ENCODE measurements around the gene CCDC150. TPM values are rescaled to one million over a fixed set of nuclear protein-coding genes. Genes with fewer than 3 reads are reported as not detected.

Gene CCDC150
- 25.6 TPM for total RNA-seq (ENCODE audit: unreplicated experiment)
- long read RNA-seq, partial matches to known transcripts, result 0 of 5 reads
- long read RNA-seq, other reads (novel, unspliced or antisense), result 5 of 5 reads

DNA sequence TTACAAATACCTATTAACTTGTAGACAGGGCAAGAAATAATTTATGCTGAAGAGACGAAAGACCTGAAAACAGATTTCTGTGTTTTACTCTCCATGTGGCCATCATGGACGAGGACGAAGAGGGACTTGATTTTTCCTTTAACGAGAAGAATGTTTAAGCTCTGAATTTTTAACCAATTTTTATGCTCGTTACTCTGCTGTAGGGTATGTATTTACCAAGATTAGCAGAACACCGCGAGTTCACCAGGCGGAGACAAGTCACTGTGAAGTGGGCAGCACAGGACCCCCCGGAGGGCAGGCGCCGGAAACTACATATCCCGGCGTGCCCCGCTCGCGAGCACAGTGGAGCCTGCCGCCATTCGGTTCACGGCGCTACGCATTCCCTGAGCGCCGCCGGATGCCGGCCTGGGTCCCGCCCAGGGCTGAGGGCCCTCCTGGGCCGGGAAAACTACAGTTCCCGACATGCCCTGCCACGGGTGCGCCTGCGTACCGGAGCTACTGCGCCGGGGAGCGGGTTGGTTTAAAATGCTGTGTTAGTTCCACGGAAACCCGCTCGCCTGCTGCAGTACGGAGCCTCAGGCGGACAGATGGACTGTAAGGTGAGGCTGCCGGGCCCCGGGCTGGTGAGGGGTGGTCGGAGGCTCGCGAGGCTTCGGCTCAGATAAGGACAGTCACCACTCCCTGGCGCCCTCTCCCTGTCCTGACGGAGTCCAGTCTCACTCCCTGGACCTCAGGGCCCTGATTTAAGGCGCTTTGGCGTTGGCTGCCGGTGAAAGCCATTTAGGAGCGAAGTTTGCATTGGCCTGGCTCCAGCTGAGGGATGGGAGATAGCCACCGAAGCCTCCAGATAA lies at the start of gene CCDC150:
TSS of gene CCDC150 (plus strand) at position 536 of the 851 bp plus-strand sequence. CDS start at position 588, 52 bp downstream.
- Mint-ChIP-seq H3K4me1 (ENCODE audit: low read depth, unreplicated experiment) (peaks cover 6% of the 10 kb centered on the region), H3K27ac (ENCODE audit: unreplicated experiment) (peak within 1 kb of the TSS; percentile 80), H3K27me3 (ENCODE audit: unreplicated experiment) (peaks cover 4% of the 10 kb centered on the region), H3K9me3 (ENCODE audit: unreplicated experiment) (peaks cover 9% of the 10 kb centered on the region), H3K36me3 (ENCODE audit: unreplicated experiment) (no peaks in the 10 kb centered on the region), H3K4me3 (ENCODE audit: unreplicated experiment) (peak within 1 kb of the TSS; percentile 91)
- TF ChIP-seq, protein P1, sequence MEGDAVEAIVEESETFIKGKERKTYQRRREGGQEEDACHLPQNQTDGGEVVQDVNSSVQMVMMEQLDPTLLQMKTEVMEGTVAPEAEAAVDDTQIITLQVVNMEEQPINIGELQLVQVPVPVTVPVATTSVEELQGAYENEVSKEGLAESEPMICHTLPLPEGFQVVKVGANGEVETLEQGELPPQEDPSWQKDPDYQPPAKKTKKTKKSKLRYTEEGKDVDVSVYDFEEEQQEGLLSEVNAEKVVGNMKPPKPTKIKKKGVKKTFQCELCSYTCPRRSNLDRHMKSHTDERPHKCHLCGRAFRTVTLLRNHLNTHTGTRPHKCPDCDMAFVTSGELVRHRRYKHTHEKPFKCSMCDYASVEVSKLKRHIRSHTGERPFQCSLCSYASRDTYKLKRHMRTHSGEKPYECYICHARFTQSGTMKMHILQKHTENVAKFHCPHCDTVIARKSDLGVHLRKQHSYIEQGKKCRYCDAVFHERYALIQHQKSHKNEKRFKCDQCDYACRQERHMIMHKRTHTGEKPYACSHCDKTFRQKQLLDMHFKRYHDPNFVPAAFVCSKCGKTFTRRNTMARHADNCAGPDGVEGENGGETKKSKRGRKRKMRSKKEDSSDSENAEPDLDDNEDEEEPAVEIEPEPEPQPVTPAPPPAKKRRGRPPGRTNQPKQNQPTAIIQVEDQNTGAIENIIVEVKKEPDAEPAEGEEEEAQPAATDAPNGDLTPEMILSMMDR (IDR thresholded peaks at IDR 0.05; ENCODE audit: partially characterized antibody, unreplicated experiment), result no peak
- peak; percentile 97 for DNase-seq

GRCh38 chr2:196590286-196590685 lies 49.2 kb upstream of the CCDC150 start:
- no peak for DNase-seq
- Mint-ChIP-seq H3K27ac (ENCODE audit: unreplicated experiment) (peak overlapping the region; percentile 99), H3K27me3 (ENCODE audit: unreplicated experiment) (peaks cover 22% of the 10 kb centered on the region), H3K4me1 (ENCODE audit: low read depth, unreplicated experiment) (peaks cover 28% of the 10 kb centered on the region), H3K9me3 (ENCODE audit: unreplicated experiment) (peaks cover 23% of the 10 kb centered on the region), H3K4me3 (ENCODE audit: unreplicated experiment) (peak overlapping the region; percentile 96), H3K36me3 (ENCODE audit: unreplicated experiment) (no peaks in the 10 kb centered on the region)
- TF ChIP-seq, protein P1 (IDR thresholded peaks at IDR 0.05; ENCODE audit: partially characterized antibody, unreplicated experiment), result no peak

DNA sequence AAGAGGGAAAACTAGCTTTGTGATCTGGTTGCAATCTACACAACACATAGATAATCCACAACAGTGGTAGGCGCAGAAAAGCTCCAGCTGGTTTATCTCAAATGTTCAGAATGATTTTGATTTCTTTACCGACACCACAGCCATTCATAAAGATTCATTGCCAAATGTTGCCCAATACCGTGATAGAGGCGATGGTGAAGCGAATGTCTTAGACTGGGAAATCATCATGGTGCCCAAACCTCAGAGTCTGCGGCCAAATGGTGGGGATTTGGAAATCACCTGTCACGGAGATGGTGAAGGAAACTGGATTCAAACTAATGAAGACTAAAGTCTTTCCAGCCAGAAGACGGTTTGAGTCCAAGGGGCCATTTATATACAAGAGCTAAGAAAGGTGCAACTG lies 48.5 kb upstream of the CCDC150 start:
- no peak for DNase-seq
- Mint-ChIP-seq H3K4me1 (ENCODE audit: low read depth, unreplicated experiment) (peaks cover 27% of the 10 kb centered on the region), H3K4me3 (ENCODE audit: unreplicated experiment) (peak overlapping the region; percentile 96), H3K27me3 (ENCODE audit: unreplicated experiment) (peaks cover 22% of the 10 kb centered on the region), H3K9me3 (ENCODE audit: unreplicated experiment) (peaks cover 23% of the 10 kb centered on the region), H3K27ac (ENCODE audit: unreplicated experiment) (peak overlapping the region; percentile 99), H3K36me3 (ENCODE audit: unreplicated experiment) (no peaks in the 10 kb centered on the region)
- TF ChIP-seq, protein P1 (IDR thresholded peaks at IDR 0.05; ENCODE audit: partially characterized antibody, unreplicated experiment), result no peak

DNA sequence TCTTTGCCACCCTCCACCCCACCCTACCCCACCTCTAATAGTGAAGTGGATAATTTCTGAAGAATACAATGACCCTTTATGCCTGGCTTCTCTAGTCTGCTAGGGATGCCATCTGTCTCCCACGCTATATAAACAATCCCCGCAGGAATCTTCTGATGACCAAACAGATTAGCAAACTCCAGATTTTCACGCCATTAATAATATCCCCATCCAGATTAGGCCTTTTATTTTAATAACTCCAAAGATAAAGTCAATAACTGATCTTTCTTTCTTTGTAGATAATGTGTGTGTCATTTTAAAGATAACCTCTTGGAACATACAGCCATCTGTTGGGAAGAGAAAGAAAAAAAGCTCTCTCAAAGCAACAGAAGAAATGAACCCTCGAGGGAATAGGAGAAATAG lies 47.9 kb upstream of the CCDC150 start:
- H3K27ac Mint-ChIP-seq (ENCODE audit: unreplicated experiment), result peak overlapping the region; percentile 99
- H3K36me3 Mint-ChIP-seq (ENCODE audit: unreplicated experiment), result no peaks in the 10 kb centered on the region
- peaks cover 22% of the 10 kb centered on the region for H3K27me3 Mint-ChIP-seq (ENCODE audit: unreplicated experiment)
- H3K9me3 Mint-ChIP-seq (ENCODE audit: unreplicated experiment), result peaks cover 23% of the 10 kb centered on the region
- TF ChIP-seq, protein P1 (IDR thresholded peaks at IDR 0.05; ENCODE audit: partially characterized antibody, unreplicated experiment), result no peak
- peak overlapping the region; percentile 96 for H3K4me3 Mint-ChIP-seq (ENCODE audit: unreplicated experiment)
- peaks cover 24% of the 10 kb centered on the region for H3K4me1 Mint-ChIP-seq (ENCODE audit: low read depth, unreplicated experiment)
- no peak for DNase-seq

All from glutamatergic neuron (in vitro differentiated cells).